Stimulated activated CD8-positive, alpha-beta memory T cell treated with anti-CD3 and anti-CD28 coated beads, Interleukin-4, amount 100 ng/mL, for 4 hours (primary cell): ENCODE data around the gene DDAH2.

Experiments
- DNase-seq, 2 donors: peaks; one replicate each; pipeline ENCODE4 v3.0.0-alpha.2; 2020; ENCODE audit warnings: low read depth in 2 of 2, low spot score in 1 of 2

The DDAH2 gene

DNA sequence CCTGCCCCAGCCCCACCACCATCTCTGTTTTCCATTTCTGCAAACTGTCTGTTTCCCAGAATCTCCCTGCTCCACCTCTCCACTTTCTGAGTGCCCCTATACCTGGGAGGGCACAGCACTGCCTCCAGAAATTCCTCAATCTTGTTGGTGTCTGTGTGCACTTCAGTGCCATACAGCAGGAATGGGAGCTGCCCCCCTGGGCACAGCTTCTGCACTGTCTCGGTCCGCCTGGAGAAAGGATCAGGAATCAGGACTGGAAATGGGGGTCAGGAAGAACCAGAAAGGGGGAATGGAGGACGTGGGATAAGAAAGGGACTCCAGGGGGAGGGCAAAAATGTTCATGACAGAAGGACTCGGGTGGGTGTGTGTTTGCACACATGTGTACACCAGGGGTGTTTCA, 4.6 kb upstream of the DDAH2 start:
- no peak for DNase-seq

GRCh38 chr6:31732029-31732428, 2.9 kb upstream of the DDAH2 start:
- no peak for DNase-seq

DNA sequence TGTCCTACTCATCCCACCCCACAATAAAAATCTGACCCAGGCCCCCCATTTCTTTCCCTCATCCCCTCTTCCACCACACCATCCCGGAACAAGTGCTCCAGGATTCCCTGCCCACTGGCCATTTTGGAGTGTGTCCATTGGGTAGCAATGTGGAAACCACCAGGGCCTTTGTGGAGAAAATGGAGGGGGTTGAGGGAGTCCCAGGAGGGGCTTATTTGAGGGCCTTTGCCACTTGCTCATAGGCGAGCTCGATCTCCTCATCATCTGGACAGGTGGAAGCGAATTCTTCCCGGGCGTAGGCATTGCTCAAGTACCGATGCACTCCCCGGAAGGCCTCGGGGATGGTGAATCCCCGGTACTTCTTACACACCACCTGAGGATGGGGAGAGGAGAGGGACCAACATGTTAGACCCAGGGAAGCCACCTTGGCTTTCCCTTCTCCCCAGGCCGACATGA, 1.6 kb upstream of the DDAH2 start:
- no peak for DNase-seq

- DNase-seq, result peak; percentile 36 to 48
Observed at GRCh38 chr6:31729979-31730630, 1.0 kb upstream of the DDAH2 start.

GRCh38 chr6:31729515-31729978, 448 bp upstream of the DDAH2 start:
- DNase-seq, result peak; percentile 62

DNA sequence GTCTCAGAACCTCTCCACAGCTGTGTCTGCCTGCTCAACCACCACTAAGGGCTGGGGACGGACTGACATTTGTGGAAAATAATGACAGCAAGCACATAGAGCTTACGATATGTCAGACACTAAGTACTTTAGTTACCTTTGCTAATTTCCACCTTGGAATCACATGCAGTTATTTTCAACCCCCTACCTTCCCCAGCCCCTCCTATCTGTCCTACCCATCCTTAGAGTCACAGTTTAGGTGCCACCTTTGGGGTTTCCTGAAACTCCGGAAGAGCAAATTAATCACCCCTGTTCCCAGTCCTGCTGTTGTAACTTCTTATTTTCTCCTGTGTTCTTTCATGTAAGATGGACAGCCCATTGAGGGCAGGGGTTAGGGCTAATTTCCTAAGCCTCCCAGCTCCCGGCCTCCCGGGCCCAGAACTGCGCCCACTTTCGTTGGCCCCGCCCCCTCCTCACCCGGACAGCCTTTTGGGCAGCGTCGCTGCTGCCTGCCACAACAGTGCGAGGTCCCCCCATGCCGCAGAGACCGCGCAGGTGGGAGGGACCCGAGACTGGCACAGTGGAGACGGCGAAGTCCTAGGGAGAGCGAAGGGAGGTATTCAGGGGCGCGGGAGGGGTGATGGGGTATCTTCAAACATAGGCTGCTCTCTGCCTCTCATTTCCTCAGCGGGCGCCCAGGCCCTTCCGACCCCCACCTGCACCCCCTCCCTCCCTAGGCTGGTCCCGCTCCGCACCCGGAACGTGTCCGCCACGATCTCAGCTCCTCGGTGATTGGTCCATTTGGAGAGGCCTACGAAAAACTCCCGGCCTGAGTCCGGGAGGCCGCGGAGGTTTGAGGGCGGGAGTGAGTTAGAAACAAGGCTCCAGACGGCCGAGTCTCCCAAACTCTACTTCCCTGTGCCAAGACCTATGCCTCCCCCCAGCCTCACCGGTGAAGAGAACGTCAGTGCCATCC, 1.1 kb downstream of the DDAH2 start:
- DNase-seq, result no peak

DNA sequence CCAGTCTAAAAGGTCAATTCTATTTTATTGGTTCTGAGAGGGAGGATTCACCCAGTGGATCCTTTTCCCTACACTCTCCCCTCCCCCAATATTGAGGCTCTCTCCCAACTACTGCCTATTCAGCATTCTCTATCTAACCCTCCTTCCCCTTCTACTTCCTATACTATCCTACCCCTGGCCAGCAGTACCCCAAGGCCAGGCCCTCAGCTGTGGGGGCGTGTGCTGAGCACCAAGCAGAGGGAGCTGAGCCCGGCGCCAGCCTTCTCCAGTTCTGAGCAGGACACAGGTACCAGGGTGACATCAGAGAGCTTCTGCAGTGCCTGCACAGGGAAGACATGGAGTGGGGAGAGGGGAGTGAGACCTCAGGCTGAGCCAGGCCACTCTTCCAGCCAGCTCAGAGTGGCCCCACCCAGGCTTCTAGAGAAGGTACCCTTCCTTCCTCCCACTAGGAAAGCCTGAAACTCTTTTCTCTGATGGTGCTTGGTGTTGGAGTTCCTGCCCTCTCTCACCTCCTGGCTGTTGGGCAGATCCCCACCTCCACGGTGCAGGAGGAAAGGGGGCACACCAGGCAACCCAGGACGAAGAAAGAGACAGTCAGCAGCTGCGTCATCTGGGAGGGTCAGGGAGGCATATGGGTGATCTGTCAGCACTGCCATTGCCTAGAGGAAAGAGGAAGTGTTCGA, 1.9 kb downstream of the DDAH2 start:
- DNase-seq, result no peak

- no peak for DNase-seq
Observed at GRCh38 chr6:31725502-31726350, 3.4 kb downstream of the DDAH2 start.

DNA sequence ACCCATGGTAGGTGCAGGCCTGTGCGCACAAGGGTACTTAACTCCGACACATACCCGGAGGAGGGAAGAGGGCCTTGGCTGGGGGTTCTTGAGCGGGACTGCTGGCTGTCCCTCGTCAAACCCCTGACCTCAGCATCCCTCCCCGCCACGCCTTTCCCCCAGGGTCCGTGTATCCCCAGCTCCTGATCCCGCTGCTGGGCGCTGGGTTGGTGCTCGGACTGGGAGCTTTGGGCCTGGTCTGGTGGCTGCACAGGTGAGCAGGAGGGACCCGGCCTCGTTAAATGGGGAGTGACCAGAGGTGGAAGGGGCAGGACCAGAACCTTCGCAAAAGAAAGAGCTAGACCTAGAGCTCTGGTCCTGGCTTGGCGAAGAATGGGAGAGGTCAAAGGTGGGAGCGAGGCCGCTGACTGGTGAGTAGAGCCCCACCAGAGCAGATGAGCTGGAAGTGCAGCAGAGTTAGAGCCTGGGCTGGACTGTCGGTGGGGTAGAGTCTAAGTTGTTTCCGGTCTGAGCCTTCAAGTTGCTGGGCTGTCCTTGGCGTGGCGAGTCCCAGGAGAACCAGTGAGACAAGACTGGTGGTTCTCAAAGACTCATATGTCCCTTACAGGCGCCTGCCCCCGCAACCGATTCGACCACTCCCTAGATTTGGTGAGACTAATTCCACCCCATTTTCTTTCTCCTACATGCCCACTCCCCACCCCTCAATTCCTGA, 5.0 kb downstream of the DDAH2 start:
- no peak for DNase-seq

GRCh38 chr6:31723245-31723979, 5.7 kb downstream of the DDAH2 start, which contains the start of gene MPIG6B:
TSS of gene MPIG6B (plus strand) at chr6:31723373. CDS start at chr6:31723384, 11 bp downstream.
- DNase-seq, result no peak

GRCh38 chr6:31722173-31722572, 6.9 kb downstream of the DDAH2 start:
- DNase-seq, result no peak

- no peak for DNase-seq
Observed at GRCh38 chr6:31721351-31722020, 7.6 kb downstream of the DDAH2 start, which contains the start of gene LY6G6C. TSS of gene LY6G6C (minus strand) at chr6:31721746. CDS start at chr6:31721679, 67 bp downstream.

GRCh38 chr6:31720196-31720770, 8.8 kb downstream of the DDAH2 start:
- no peak for DNase-seq

DNA sequence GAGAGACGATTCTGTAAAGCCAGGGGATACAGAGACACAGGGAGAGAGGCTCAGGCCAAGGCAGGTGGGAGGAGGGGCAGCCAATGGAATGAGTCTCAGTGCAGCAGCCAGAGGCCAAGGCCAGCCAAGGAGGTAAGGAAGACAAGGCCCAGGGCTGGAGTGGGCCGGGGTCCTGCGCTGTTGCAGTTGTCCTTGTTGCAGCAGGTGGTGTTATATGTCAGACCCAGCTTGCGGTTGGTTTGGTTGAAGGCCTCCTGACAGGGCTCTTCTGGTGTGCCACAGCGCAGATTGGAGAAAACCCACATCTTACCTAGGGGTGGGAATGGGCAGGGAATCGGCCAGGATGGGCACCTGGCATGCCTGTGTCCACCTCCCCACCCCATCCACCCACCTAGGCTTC, 10.1 kb downstream of the DDAH2 start:
- no peak for DNase-seq

GRCh38 chr6:31718265-31718664, 10.8 kb downstream of the DDAH2 start:
- no peak for DNase-seq

DNA sequence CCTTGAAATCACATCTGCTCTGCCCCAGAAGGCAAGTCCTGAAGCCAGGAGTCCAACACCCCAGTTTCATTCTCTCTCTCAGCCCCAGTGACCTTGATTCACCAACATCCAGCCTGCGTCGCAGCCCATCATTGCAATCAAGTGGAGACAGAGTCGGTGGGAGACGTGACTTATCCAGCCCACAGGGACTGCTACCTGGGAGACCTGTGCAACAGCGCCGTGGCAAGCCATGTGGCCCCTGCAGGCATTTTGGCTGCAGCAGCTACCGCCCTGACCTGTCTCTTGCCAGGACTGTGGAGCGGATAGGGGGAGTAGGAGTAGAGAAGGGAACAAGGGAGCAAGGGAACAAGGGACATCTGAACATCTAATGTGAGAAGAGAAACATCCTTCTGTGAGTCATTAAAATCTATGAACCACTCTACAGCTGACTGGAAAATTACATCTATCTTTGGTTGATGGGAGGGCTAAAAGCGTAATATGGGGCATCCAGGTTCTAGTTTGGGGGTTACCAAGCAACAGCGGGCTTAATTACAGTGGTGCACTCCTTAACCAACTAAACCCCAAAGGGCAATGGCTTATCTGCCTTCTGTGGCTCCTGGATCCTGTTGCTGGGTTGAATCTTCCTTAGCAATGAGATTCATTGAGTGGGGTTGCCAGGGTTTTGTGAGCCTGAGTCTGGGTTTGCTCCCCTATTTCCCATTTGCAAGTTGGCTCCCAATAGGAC, 11.4 kb downstream of the DDAH2 start:
- DNase-seq, result no peak
